H7 (cell line): Measurements from ENCODE around the gene NPAS3. TPM values are rescaled to one million over a fixed set of nuclear protein-coding genes. Genes with fewer than 3 reads are reported as not detected.

Experiments used
- DNase-seq: peaks from one replicate; pipeline ENCODE4 v3.0.0; 2012
- H3K27me3 ChIP-seq: 2 replicates; pipeline ENCODE4 v1.6.0; 2011; ENCODE audit warnings: mild to moderate bottlenecking, low read length; ENCODE audit not compliant: control insufficient read depth, insufficient read depth
- H3K36me3 ChIP-seq: replicated peaks from 2 replicates; pipeline ENCODE4 v1.5.1; 2011; ENCODE audit warnings: low read length; ENCODE audit not compliant: control insufficient read depth, insufficient read depth
- H3K4me3 ChIP-seq: 2 replicates; pipeline ENCODE4 v1.5.1; 2011; ENCODE audit warnings: low read depth, mild to moderate bottlenecking, control low read depth, low read length, moderate library complexity; ENCODE audit not compliant: insufficient read depth
- total RNA-seq: library from RNA; depleted of rRNA; stranded (reverse); fragments of >200 nt; shearing (Covaris generic); gene quantifications from 2 replicates; pipeline ENCODE4 v1.2.3, GENCODE V29; 2014

Gene NPAS3
- total RNA-seq, 1 experiment from 2014 or later = 4.3 TPM

DNA sequence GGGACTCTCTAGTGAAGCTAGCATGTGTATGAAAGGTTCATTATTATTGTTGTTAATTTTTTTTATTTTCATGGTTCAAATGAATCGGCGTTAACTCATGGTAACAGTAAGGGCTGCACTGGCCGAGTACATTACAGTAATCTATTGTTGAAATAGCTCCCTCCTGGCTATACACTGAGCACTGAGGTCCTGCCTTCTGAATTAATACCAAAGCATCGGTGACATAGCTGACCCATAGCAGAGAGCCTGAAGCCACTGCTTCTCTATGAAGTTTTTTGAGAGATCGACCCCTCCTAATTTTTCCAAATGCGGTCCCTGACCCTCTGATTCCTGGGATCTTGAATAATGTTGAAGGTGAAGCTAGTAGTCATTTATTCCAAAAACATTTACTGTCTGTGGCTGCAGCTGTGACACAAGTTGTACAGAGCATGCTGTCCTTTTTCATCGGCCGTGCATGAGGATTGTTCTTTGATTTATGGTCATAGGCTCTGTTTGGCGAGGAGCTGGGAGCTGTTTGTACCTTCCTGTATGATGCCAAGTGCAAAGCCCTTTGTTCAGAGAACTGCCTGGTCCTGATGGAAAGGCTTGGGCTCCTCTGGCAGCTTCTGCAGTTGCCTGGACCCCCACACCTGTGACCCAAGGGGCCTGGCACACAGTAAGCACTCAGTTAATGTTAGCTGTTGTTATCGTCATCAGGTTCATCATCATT lies 525.7 kb downstream of the NPAS3 start:
- DNase-seq = no peak
- H3K27me3 ChIP-seq = no peaks in the 10 kb centered on the region

DNA sequence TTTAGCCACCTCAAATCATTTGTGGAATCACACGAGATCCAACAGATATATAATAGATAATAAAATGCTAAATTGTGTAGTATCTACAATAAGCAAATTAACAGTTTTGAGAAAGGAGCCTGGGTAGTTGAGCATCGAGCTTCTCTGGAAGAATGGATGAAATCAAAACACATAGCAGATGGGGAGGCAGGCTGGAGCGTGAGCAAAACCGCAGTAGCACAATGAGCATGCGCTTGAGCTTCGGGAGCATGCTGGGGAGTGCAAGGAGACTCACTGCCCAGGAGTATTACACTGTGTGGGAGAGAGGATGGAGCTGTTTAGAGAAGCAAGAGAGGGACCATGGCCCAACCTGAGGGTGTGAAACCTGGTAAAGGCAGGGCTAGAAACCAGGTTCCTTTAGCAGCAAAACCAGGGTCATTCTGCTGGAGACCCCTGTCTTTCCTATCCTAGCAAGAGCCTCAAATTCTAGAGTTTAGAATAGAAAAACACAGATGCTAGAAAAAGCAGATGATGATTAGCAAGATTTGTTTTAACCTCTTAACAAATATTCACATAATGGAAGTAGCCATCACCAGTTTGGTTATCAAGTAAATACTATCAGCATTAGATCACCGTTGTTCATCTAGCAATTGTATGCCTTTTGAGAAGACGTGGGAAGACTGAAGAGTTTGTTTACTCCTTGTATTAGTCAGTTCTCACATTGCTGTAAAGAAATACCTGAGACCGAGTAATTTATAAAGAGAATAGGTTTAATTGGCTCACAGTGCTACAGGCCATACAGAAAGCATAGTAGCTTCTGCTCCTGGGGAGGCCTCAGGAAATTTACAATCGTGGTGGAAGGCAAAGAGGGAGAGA lies 527.4 kb downstream of the NPAS3 start:
- H3K4me3 ChIP-seq = no peak overlapping the region
- no peak for DNase-seq
- no peaks in the 10 kb centered on the region for H3K36me3 ChIP-seq
- H3K27me3 ChIP-seq = no peaks in the 10 kb centered on the region

More for the DNA sequence above, 525.7 kb downstream of the NPAS3 start:
- Histone ChIP-seq H3K4me3 (no peak overlapping the region), H3K36me3 (no peaks in the 10 kb centered on the region)

DNA sequence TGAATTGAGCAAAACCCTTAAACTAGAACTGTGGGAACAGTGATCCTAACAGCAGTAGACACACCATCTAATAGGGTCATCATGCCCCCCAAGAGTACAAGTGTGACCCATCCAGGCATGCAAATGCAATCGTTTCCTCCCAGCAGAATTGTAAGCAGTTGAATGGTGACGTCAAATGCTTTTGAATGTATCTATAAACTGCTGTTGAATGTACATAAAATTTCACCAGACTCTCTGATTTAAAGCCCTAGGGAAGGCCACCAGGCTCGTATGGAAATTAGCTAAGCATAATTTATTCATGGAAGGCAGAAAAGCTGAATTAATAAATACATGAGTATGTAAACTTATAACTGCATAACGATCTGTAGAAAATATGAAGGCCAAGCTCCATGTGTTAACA lies 529.3 kb downstream of the NPAS3 start:
- Histone ChIP-seq H3K4me3 (no peak overlapping the region), H3K36me3 (no peaks in the 10 kb centered on the region), H3K27me3 (no peaks in the 10 kb centered on the region)
- no peak for DNase-seq

DNA sequence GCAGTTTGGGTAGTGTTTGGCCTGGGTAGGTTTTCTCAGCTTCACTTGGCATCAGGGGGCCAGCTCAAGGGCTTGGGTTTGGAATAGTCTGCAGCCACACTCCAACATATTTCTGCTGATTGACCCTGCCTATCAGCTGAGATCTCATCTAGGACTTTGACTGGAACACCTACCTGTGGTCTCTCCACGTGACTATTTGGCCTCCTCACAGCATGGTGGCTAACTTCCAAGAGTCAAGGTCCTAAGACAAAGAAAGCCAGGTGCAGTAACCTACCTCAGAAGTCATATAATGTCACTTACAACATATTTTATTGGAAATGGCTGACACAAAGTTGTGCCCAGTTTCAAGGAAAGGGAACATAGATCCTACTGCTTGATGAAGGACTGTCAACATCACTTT lies 531.2 kb downstream of the NPAS3 start:
- Histone ChIP-seq H3K36me3 (no peaks in the 10 kb centered on the region), H3K27me3 (no peaks in the 10 kb centered on the region), H3K4me3 (no peak overlapping the region)
- DNase-seq = no peak

DNA sequence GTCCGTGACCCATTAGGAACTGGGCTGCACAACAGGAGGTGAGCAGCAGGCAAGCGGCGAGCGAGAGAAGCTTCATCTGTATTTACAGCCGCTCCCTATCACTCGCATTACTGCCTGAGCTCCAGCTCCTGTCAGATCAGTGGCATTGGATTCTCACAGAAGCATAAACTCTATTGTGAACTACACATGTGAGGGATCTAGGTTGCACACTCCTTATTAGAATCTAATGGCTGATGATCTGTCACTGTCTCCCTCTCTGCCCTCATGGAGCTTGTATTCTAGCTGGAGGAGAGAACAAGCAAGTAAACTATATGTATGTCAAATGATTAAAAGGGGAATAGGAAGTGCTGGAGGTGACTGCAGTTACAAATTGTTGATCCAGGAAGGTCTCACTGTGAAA lies 533.1 kb downstream of the NPAS3 start:
- Histone ChIP-seq H3K4me3 (no peak overlapping the region), H3K27me3 (no peaks in the 10 kb centered on the region), H3K36me3 (no peaks in the 10 kb centered on the region)
- DNase-seq = no peak

DNA sequence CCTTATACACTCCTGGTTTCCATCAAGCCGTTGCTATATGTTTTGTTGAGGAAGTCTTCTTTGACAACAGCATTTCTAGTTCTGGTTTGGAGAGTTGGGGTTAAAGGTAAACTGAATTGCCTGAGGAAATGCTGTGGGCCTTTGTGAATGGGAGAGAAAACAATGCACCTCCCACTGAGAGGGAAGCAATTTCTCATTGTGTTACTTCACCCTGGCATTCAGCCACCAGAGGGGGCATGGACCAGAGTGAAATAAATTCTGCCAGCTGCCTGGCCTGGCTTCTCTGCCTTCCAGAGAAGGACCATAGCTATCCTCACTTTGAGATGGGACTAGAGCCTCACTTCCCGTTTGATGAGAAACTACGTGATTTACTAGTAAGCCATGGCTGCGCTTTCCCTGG lies 536.9 kb downstream of the NPAS3 start:
- no peaks in the 10 kb centered on the region for H3K27me3 ChIP-seq
- H3K4me3 ChIP-seq = no peak overlapping the region
- H3K36me3 ChIP-seq = no peaks in the 10 kb centered on the region
- peak; percentile 62 for DNase-seq

DNA sequence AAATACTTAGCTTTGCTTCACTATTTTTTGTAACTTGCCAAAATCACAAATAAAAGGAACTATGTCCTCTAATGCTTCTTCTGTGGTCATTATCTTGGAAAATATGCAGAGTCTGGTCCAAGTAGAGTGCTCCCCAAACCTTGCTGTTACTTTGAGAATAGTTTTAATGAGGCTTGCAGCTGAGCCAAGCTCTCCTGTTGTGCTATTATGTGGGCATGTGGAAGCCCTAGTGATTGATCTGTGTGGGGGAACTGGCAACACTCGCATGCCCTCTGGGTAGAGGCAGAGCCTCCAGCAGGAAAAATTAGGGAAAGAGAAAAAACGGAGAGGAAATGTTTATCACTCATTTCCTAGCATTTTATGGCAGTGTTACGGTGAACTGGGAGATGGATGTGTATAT lies 539.1 kb downstream of the NPAS3 start:
- H3K4me3 ChIP-seq = no peak overlapping the region
- H3K36me3 ChIP-seq = no peaks in the 10 kb centered on the region
- DNase-seq = peak; percentile 16
- no peaks in the 10 kb centered on the region for H3K27me3 ChIP-seq

DNA sequence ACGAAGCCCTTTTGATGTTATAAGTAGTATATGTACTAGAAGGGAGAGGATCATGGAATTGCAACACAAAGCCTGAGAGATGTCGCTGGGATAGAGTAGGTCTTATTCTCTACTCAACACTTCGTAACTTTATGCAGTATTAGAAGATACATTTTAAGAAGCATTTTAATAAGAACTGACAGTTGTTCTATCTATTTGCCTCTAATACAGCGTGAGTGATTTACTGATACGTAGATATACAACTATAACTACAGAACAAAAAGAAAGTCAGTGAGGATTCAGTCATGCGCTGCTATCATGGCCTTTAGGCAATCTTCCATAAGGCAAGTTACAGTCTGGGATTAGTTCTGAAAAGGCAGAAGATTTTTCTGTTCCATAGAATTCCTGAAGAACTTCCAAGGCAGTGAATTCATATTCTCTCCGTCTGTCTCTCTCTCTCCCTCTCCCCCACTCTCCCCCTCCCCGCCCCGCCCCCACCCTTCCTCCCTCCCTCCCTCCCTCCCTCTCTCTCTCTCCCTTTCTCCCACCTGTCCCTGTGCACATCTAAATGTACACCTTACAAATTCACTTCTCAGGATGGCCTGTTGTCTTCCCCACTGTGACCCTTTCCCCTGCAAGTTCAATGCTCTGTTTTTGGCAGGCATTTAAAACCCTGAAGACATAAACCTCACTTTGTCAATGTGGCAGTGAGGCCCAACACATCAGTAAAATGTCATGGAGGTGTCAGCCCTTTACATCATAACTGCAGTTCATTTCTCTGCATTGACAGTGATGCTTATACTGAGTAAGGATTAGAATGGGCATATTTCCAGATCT lies 541.6 kb downstream of the NPAS3 start:
- H3K27me3 ChIP-seq = no peaks in the 10 kb centered on the region
- H3K4me3 ChIP-seq = no peak overlapping the region
- H3K36me3 ChIP-seq = no peaks in the 10 kb centered on the region
- no peak for DNase-seq

DNA sequence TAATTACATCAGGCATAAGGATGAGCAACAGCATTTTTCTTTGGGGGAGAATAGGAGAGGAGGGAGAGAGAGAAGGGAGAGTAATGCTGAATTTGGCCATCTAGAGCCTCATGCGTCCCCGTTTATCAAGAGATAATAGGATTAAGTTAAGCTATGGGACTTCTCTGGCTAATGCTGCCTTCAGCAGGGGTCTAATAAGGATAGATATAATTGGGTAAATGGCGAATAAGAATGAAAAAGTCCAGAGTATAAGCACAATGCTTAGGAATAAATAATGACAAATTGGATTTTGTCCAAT lies 542.2 kb downstream of the NPAS3 start:
- DNase-seq = no peak
- Histone ChIP-seq H3K27me3 (no peaks in the 10 kb centered on the region), H3K36me3 (no peaks in the 10 kb centered on the region), H3K4me3 (no peak overlapping the region)

DNA sequence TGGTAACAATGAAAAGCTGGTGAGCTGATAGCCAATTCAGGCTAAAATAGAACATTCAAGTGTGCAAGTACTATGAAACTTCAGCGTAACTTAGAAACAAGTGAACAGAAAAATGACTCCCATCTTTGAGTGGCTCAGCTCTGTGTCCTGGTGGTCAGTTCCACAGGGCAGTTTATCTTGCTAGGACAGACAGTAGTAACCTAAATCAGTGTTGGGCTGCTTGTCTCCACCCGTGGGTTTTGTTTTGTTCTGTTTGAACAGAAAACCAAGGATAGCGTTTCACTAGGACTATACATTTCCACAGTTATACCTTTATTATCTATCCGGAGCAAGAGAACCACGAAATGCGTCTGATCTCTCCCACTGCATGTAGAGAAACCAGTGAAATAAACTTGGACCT lies 544.4 kb downstream of the NPAS3 start:
- Histone ChIP-seq H3K36me3 (no peaks in the 10 kb centered on the region), H3K4me3 (no peak overlapping the region), H3K27me3 (no peaks in the 10 kb centered on the region)
- DNase-seq = no peak

DNA sequence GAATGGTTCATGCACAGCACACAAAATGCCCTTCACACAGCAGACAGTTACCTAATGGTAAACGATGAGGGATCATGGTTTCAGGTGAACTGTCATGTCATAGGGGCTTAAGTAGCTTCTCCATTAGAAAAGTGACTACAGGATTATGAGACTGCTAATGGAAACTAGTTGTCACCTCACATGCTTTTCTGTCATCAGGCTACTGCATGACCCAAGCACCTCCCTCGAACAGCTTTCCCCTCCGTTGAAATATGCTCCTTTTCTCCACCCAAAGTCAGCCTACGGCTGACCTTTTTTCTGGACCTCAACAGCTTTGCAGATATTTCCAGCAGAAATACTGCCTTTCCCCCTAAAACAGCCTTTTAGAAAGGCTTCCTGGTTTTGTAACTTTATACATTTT lies 544.9 kb downstream of the NPAS3 start:
- Histone ChIP-seq H3K27me3 (no peaks in the 10 kb centered on the region), H3K4me3 (no peak overlapping the region), H3K36me3 (no peaks in the 10 kb centered on the region)
- DNase-seq = no peak

DNA sequence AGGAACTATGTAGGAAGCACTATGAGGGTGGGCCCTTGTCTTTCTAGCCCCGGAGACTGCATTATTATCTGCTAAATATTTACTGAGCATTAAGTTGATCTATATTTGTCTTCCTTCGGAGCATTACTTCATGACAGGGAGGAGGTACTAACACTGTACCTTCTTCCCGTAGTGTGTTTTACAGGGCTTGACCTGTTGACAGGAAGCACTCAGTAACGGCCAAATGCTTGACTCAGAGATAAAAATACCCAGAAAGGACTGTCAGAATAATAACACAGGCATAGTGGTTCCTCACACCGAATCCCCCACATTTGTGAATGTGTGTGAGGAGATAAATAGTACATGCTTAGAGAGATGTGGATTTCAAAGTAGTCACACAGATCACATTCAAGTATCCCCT lies 545.6 kb downstream of the NPAS3 start:
- Histone ChIP-seq H3K4me3 (no peak overlapping the region), H3K36me3 (no peaks in the 10 kb centered on the region), H3K27me3 (no peaks in the 10 kb centered on the region)
- no peak for DNase-seq

DNA sequence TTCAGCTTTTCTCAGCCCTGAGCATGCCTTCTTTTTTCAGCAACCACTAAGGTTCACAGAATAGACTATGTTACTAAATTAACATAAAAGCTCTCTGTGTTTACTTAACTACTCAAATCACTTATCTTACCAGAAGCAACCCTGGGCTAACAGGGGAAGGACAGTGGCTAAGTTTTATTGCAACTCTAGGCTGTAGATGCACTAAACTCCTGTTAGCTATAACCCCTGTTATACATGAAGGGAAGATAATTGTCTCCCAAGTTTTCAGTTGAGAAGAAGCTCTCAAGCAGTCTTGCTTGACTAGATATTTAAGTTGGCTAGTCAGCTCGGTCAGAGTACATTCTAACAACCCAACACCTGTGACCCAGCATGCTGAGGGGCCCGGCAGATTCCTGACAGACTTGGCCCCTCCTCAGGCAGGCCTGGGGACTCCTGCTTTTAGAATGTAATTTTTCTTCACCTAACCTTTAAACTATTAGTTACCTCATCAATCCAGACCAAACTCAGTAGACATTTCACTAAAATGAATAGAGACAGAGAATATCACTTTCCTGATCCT lies 547.7 kb downstream of the NPAS3 start:
- DNase-seq = no peak
- H3K4me3 ChIP-seq = no peak overlapping the region
- no peaks in the 10 kb centered on the region for H3K36me3 ChIP-seq
- H3K27me3 ChIP-seq = no peaks in the 10 kb centered on the region

DNA sequence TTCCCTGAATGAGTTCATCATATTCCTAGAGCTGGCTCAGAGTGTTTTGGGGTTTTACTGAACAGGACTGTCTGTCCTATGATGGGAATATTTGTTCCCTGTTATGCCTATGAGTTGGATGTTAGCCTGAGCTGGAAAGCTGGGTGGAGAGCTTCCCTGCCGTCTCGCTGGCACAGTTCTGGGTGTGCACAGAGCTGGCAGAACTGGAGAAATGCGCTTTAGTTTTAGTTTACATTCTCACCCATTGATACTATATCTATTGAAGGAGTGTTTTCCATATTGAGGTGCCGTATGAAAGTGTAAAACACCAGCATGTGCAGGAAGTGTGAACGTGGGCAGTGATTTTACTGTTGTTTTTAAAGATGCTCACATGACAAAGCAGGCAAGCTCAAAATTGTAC lies 549.9 kb downstream of the NPAS3 start:
- no peak for DNase-seq
- H3K27me3 ChIP-seq = no peaks in the 10 kb centered on the region
- no peaks in the 10 kb centered on the region for H3K36me3 ChIP-seq
- no peak overlapping the region for H3K4me3 ChIP-seq
